ENCODE data around the gene SF1.

- no peak for TF ChIP-seq CTCF (IDR thresholded peaks at IDR 0.05)
- no peak for TF ChIP-seq PRRX2 (CRISPR knock-in tag; IDR thresholded peaks at IDR 0.05)
- TF ChIP-seq ZNF396 (CRISPR knock-in tag; IDR thresholded peaks at IDR 0.05; ENCODE audit: borderline replicate concordance) = no peak
- TF ChIP-seq ZNF532 (CRISPR knock-in tag; IDR thresholded peaks at IDR 0.05; ENCODE audit: borderline replicate concordance) = no peak
- TF ChIP-seq ELF4 (CRISPR knock-in tag; IDR thresholded peaks at IDR 0.05; ENCODE audit: low read depth) = no peak
- no peak for TF ChIP-seq RELA (CRISPR knock-in tag; IDR thresholded peaks at IDR 0.05; ENCODE audit: borderline replicate concordance)
- no peak for TF ChIP-seq MAX (CRISPR knock-in tag; IDR thresholded peaks at IDR 0.05)
- TF ChIP-seq ZNF121 (CRISPR knock-in tag; IDR thresholded peaks at IDR 0.05) = no peak
- no peak for TF ChIP-seq TCF7 (CRISPR knock-in tag; IDR thresholded peaks at IDR 0.05; ENCODE audit: low read depth)
- TF ChIP-seq, protein P1, sequence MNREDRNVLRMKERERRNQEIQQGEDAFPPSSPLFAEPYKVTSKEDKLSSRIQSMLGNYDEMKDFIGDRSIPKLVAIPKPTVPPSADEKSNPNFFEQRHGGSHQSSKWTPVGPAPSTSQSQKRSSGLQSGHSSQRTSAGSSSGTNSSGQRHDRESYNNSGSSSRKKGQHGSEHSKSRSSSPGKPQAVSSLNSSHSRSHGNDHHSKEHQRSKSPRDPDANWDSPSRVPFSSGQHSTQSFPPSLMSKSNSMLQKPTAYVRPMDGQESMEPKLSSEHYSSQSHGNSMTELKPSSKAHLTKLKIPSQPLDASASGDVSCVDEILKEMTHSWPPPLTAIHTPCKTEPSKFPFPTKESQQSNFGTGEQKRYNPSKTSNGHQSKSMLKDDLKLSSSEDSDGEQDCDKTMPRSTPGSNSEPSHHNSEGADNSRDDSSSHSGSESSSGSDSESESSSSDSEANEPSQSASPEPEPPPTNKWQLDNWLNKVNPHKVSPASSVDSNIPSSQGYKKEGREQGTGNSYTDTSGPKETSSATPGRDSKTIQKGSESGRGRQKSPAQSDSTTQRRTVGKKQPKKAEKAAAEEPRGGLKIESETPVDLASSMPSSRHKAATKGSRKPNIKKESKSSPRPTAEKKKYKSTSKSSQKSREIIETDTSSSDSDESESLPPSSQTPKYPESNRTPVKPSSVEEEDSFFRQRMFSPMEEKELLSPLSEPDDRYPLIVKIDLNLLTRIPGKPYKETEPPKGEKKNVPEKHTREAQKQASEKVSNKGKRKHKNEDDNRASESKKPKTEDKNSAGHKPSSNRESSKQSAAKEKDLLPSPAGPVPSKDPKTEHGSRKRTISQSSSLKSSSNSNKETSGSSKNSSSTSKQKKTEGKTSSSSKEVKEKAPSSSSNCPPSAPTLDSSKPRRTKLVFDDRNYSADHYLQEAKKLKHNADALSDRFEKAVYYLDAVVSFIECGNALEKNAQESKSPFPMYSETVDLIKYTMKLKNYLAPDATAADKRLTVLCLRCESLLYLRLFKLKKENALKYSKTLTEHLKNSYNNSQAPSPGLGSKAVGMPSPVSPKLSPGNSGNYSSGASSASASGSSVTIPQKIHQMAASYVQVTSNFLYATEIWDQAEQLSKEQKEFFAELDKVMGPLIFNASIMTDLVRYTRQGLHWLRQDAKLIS (CRISPR knock-in tag; IDR thresholded peaks at IDR 0.05; ENCODE audit: borderline replicate concordance) = no peak
- no peak for TF ChIP-seq ZNF263 (CRISPR knock-in tag; IDR thresholded peaks at IDR 0.05; ENCODE audit: low read depth)
Observed at GRCh38 chr11:64739871-64740270, 38.5 kb downstream of the SF1 start.
